ENCODE measurements around the gene DOCK2. TPM values are rescaled to one million over a fixed set of nuclear protein-coding genes. Genes with fewer than 3 reads are reported as not detected.
"Not testable (repeated sequence)": the region's sequence is repeated elsewhere in the genome, so short reads cannot be mapped to it uniquely, and the experiment has no call there.

Gene DOCK2
- total RNA-seq, 1 donor from 2014 or later: 4.2 TPM

GRCh38 chr5:169610606-169611005, 26.5 kb upstream of the DOCK2 start:
- Histone ChIP-seq H3K36me3 (peaks cover 3% of the 10 kb centered on the region), H3K4me1 (no peaks in the 10 kb centered on the region), H3K27ac (replicated peaks) (no peak overlapping the region), H3K4me3 (no peak overlapping the region), H3K9me3 (replicated peaks) (peaks cover 17% of the 10 kb centered on the region), H3K27me3 (ENCODE audit: low read depth) (no peaks in the 10 kb centered on the region)
- TF ChIP-seq CTCF (IDR thresholded peaks at IDR 0.05; ENCODE audit: borderline replicate concordance): no peak
- no peak for DNase-seq
- intact Hi-C loops (cut with micrococcal nuclease): no loop called here

DNA sequence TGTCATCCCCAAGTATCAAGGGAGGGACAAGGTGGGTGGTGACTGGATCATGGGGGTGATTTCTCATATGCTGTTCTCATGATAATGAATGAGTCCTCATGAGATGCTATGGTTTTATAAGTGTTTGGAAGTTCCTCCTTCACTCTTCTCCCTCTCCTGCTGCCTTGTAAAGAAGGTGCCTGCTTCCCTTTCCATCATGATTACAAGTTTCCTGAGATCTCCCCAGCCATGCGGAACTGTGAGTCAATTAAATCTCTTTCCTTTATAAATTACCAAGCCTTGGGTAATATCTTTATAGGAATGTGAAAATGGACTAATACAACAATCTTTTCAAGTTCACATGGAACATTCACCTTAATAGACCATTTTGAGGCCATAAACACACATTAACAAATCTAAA, 21.5 kb upstream of the DOCK2 start:
- Histone ChIP-seq H3K27ac (replicated peaks) (no peak overlapping the region), H3K27me3 (ENCODE audit: low read depth) (no peaks in the 10 kb centered on the region), H3K36me3 (no peaks in the 10 kb centered on the region), H3K9me3 (replicated peaks) (peaks cover 14% of the 10 kb centered on the region), H3K4me1 (no peaks in the 10 kb centered on the region), H3K4me3 (no peak overlapping the region)
- TF ChIP-seq CTCF (IDR thresholded peaks at IDR 0.05; ENCODE audit: borderline replicate concordance): no peak
- no peak for DNase-seq
- intact Hi-C loops (cut with micrococcal nuclease): no loop called here

GRCh38 chr5:169624307-169624706, 12.8 kb upstream of the DOCK2 start:
- H3K9me3 ChIP-seq (replicated peaks); intact Hi-C loops (cut with micrococcal nuclease); H3K4me1 ChIP-seq; H3K36me3 ChIP-seq; H3K4me3 ChIP-seq; H3K27ac ChIP-seq (replicated peaks); DNase-seq; H3K27me3 ChIP-seq (ENCODE audit: low read depth): not testable (repeated sequence)

DNA sequence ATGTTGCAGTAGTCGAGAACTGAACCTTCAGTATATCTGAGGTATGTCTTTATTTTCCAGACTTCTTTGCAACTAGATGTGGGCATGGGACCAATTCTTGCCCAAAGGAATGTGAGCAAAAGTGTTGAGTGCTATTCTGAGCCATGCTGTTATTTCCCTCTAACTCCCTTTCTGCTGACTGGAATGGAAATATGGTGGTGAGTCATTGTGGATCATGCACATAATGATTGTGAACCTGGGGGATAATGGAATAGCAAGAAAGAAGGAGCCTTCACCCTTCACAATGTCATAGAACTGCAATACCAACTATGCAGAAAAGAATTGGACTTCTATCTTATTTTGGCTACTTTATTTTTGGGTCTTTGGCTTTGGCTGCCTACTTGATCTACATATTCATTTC, 10.3 kb upstream of the DOCK2 start:
- peaks cover 4% of the 10 kb centered on the region for H3K9me3 ChIP-seq (replicated peaks)
- intact Hi-C loops (cut with micrococcal nuclease): no loop called here
- no peak for DNase-seq
- peaks cover 7% of the 10 kb centered on the region for H3K27me3 ChIP-seq (ENCODE audit: low read depth)
- H3K4me1 ChIP-seq: no peaks in the 10 kb centered on the region
- no peak overlapping the region for H3K27ac ChIP-seq (replicated peaks)
- H3K4me3 ChIP-seq: no peak overlapping the region
- H3K36me3 ChIP-seq: no peaks in the 10 kb centered on the region
- no peak for TF ChIP-seq CTCF (IDR thresholded peaks at IDR 0.05; ENCODE audit: borderline replicate concordance)

DNA sequence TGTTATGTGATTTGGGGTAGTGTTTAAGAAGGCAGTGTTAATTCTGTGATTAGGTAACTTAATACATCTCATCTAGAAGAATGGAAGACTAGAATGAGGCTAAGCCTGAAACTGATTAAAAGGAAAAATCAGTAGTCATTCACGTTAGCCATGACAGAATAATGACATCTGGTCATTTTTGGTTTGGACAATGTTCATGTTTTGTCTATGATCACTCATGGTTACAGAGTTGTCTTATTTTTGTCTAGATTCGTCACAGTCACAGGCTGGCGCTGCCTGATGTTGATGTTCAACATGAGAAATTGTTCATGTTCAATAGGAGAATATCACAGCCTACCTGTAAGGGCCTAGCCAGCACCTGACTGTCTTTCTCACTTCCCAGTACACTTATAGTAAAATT, 9.5 kb upstream of the DOCK2 start:
- intact Hi-C loops (cut with micrococcal nuclease): no loop called here
- H3K4me3 ChIP-seq: no peak overlapping the region
- TF ChIP-seq CTCF (IDR thresholded peaks at IDR 0.05; ENCODE audit: borderline replicate concordance): no peak
- peaks cover 4% of the 10 kb centered on the region for H3K9me3 ChIP-seq (replicated peaks)
- no peak for DNase-seq
- peaks cover 7% of the 10 kb centered on the region for H3K27me3 ChIP-seq (ENCODE audit: low read depth)
- no peaks in the 10 kb centered on the region for H3K36me3 ChIP-seq
- H3K27ac ChIP-seq (replicated peaks): no peak overlapping the region
- no peaks in the 10 kb centered on the region for H3K4me1 ChIP-seq

- Histone ChIP-seq H3K36me3 (no peaks in the 10 kb centered on the region), H3K27me3 (ENCODE audit: low read depth) (peaks cover 7% of the 10 kb centered on the region), H3K9me3 (replicated peaks) (no peaks in the 10 kb centered on the region), H3K4me1 (no peaks in the 10 kb centered on the region), H3K27ac (replicated peaks) (no peak overlapping the region), H3K4me3 (no peak overlapping the region)
- intact Hi-C loops (cut with micrococcal nuclease): no loop called here
- DNase-seq: no peak
- no peak for TF ChIP-seq CTCF (IDR thresholded peaks at IDR 0.05; ENCODE audit: borderline replicate concordance)
Measured at GRCh38 chr5:169628892-169629291, 8.2 kb upstream of the DOCK2 start.

Data from left ventricle myocardium inferior (tissue), 1 donor.